Breast epithelium (tissue), 3 donors: ENCODE measurements around the gene TRIM27.

Source experiments
- CTCF ChIP-seq, 3 donors: fragments of 450-650 bp; IDR thresholded peaks; one replicate each; pipeline ENCODE4 v1.5.1; 2016 to 2017; ENCODE audit warnings: antibody characterized with exemption in 3 of 3, mild to moderate bottlenecking in 3 of 3, moderate library complexity in 3 of 3
- POLR2AphosphoS5 ChIP-seq, 3 donors: sonication (generic); formaldehyde crosslinking; IDR thresholded peaks; one replicate each; pipeline ENCODE4 v1.6.1; 2017; ENCODE audit warnings: antibody characterized with exemption in 3 of 3

DNA sequence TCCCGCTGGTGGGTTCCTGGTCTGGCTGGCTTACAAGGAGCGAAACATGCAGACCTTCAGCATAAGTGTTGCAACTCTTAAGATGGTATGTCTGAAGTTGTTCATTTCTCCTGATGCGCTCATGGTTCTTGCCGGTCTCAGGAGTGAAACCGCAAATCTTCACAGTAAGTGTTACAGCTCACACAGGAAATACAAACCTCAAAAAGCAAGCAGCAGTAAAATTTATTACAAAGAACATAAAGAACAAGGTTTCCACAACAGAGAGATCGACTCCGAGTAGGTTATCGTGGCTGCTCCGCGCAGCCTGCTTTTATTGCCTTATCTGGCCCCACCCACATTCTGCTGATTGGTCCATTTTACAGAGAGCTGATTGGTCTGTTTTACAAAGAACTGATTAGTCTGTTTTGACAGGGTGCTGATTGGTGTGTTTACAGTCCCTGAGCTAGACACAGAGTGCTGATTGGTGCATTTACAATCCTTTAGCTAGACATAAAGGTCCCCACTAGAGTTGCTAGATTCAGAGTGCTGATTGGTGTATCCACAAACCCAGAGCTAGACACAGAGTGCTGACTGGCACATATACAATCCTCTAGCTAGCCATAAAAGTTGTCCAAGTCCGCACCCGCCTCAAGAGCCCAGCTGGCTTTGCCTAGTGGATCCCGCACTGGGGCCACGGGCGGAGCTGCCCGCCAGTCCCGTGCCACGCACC is 39.2 kb downstream of the TRIM27 start:
- no peak for TF ChIP-seq CTCF (IDR thresholded peaks at IDR 0.05)
- no peak for TF ChIP-seq POLR2AphosphoS5 (IDR thresholded peaks at IDR 0.05)
